K562 (cell line): ENCODE measurements around the gene PRMT7. TPM values are rescaled to one million over a fixed set of nuclear protein-coding genes. Genes with fewer than 3 reads are reported as not detected.

Experiments
- ATAC-seq: fragments of 200-7000 bp; cut with Tn5 transposase; 3 replicates; pipeline ENCODE4 v1.9.1; 2020; ENCODE audit warnings: moderate library complexity
- BruUV-seq: library from RNA; stranded (reverse); fragments of 400-500 nt; replicated peaks from 2 replicates; lab custom pipeline; 2021; lab: Mats Ljungman, UMichigan
- CTCF ChIA-PET: fragments of 300-600 bp; formaldehyde crosslinking; extraction: SDS; loops from one replicate; lab custom pipeline; 2021; ENCODE audit warnings: low intra/inter-chr PET ratio; lab: Yijun Ruan, JAX
- POLR2A ChIA-PET: fragments of 300-600, 350-650 bp; sonication (Branson Sonifier 250); formaldehyde crosslinking; extraction: SDS; loops from one replicate; lab custom pipeline; 2021; ENCODE audit warnings: antibody characterized with exemption, inconsistent platforms; lab: Yijun Ruan, JAX
- DNase-seq, 4 experiments: peaks; one replicate each; pipeline versions ENCODE4 v3.0.0 to v3.0.0-alpha.2; 2011 to 2018; ENCODE audit warnings: low spot score in 3 of 4, mixed read lengths in 3 of 4; ENCODE audit errors: extremely low read depth in 1 of 4
- FAIRE-seq: peaks from 2 replicates; lab custom pipeline; 2011; peaks lifted over from hg19 to GRCh38; lab: Jason Lieb, UNC
- H2AFZ ChIP-seq: 2 replicates; pipeline ENCODE4 v1.6.0; 2011; ENCODE audit warnings: low read depth, low read length, control low read depth, inconsistent platforms
- H3K27ac ChIP-seq: fragments of 200-600 bp; 3 replicates; pipeline ENCODE4 v1.8.0; 2011; ENCODE audit warnings: low read depth, mild to moderate bottlenecking, control low read depth, inconsistent platforms, low read length, moderate library complexity, mixed read lengths; ENCODE audit errors: extremely low read depth
- H3K27me3 ChIP-seq, 2 experiments: fragments of 300-600 bp in 1 of 2; 2 replicates in 1 of 2; 3 replicates in 1 of 2; pipeline versions ENCODE4 v1.6.0 to v1.8.0; 2011; ENCODE audit warnings: inconsistent platforms in 2 of 2, low read length in 2 of 2, mild to moderate bottlenecking in 1 of 2, mixed read lengths in 1 of 2, moderate library complexity in 1 of 2; ENCODE audit not compliant: control insufficient read depth in 2 of 2, insufficient read depth in 2 of 2
- H3K36me3 ChIP-seq: fragments of 300-600 bp; 3 replicates; pipeline ENCODE4 v1.8.0; 2011; ENCODE audit warnings: mild to moderate bottlenecking, low read length, inconsistent platforms; ENCODE audit not compliant: control insufficient read depth, insufficient read depth
- H3K4me1 ChIP-seq, 2 experiments: fragments of 200-600 bp in 1 of 2; replicated peaks in 1 of 2; 2 replicates in 1 of 2; 3 replicates in 1 of 2; pipeline versions ENCODE4 v1.5.1 to v1.8.0; 2011; ENCODE audit warnings: inconsistent platforms in 2 of 2, low read length in 2 of 2, mild to moderate bottlenecking in 1 of 2, mixed read lengths in 1 of 2, moderate library complexity in 1 of 2; ENCODE audit not compliant: control insufficient read depth in 2 of 2, insufficient read depth in 2 of 2
- H3K4me2 ChIP-seq: 2 replicates; pipeline ENCODE4 v1.6.1; 2011; ENCODE audit warnings: low read length, control low read depth, inconsistent platforms, mixed read lengths; ENCODE audit not compliant: insufficient read depth
- H3K4me3 ChIP-seq: fragments of 200-600 bp; sonication (generic), shearing (Covaris generic); 2 replicates; pipeline ENCODE4 v1.5.1; 2016; ENCODE audit warnings: control low read depth, inconsistent platforms
- H3K79me2 ChIP-seq: fragments of 200-600 bp; 3 replicates; pipeline ENCODE4 v1.8.0; 2011; ENCODE audit warnings: low read length, inconsistent platforms; ENCODE audit not compliant: control insufficient read depth, insufficient read depth
- H3K9ac ChIP-seq, 2 experiments: 2 replicates each; pipeline versions ENCODE4 v1.6.0 to v1.6.1; 2011; ENCODE audit warnings: low read depth in 2 of 2, low read length in 2 of 2, control low read depth in 1 of 2, inconsistent platforms in 1 of 2, mild to moderate bottlenecking in 1 of 2, mixed read lengths in 1 of 2; ENCODE audit not compliant: insufficient read depth in 1 of 2
- H3K9me1 ChIP-seq: one replicate; pipeline ENCODE4 v1.6.0; 2011; ENCODE audit warnings: inconsistent platforms, mild to moderate bottlenecking, low read length, moderate library complexity; ENCODE audit not compliant: control insufficient read depth, insufficient read depth
- H3K9me3 ChIP-seq: replicated peaks from 2 replicates; pipeline ENCODE4 v1.5.1; 2011; ENCODE audit warnings: low read depth, low read length, inconsistent platforms; ENCODE audit not compliant: control insufficient read depth, insufficient read depth
- H4K20me1 ChIP-seq: replicated peaks from 2 replicates; pipeline ENCODE4 v1.6.1; 2011; ENCODE audit warnings: low read length, inconsistent platforms, mixed read lengths; ENCODE audit not compliant: control insufficient read depth, insufficient read depth
- C11orf30 ChIP-seq: fragments of 450-650 bp; IDR thresholded peaks from 2 replicates; pipeline ENCODE4 v1.6.1; 2016; ENCODE audit warnings: low read depth, mild to moderate bottlenecking
- CHD2 ChIP-seq: IDR thresholded peaks from 2 replicates; pipeline ENCODE4 v1.6.1; 2011; ENCODE audit warnings: low read depth, low read length
- MAFF ChIP-seq: IDR thresholded peaks from 2 replicates; pipeline ENCODE4 v1.6.1; 2012; ENCODE audit warnings: low read length, improper control_type of control experiment
- MAFG ChIP-seq: fragments of 450-650 bp; conservative IDR thresholded peaks from 2 replicates; pipeline ENCODE4 v1.6.1; 2016; ENCODE audit warnings: missing genetic modification characterization, missing compliant biosample characterization
- ZNF232 ChIP-seq: sonication (generic); formaldehyde crosslinking; IDR thresholded peaks from 2 replicates; pipeline ENCODE4 v1.8.0; 2022; ENCODE audit warnings: mild to moderate bottlenecking, missing genetic modification reagents
- WGBS: fragments of 100-300 bp; shearing (Covaris generic); methylation state at CpG from one replicate; pipeline ENCODE4 v1.1.6; 2016; ENCODE audit warnings: low coverage, mixed read lengths; ENCODE audit not compliant: insufficient coverage; ENCODE audit errors: missing lambda C conversion rate; 5-methylcytosine and 5-hydroxymethylcytosine counted together
- in situ Hi-C: fragments of 300-500 bp; cut with MboI; formaldehyde crosslinking; loops from 4 replicates; pipeline ENCODE4 v1.15.0; 2018; ENCODE audit warnings: inconsistent platforms, mixed read lengths
- intact Hi-C: fragments of 100-400 bp; cut with micrococcal nuclease; formaldehyde crosslinking; loops from 2 replicates; pipeline ENCODE4 v1.14.2; 2022
- polyA plus RNA-seq, 8 experiments: library from polyadenylated mRNA; depleted of rRNA in 4 of 8; stranded (reverse) in 5 of 8; unstranded in 3 of 8; fragments of >200 nt; fragmentation: Nextera tagmentation in 2 of 8; fragmentation: Illumina TruSeq in 1 of 8; extraction: Ambion mirVana in 2 of 8; extraction: Trizol in 1 of 8; gene quantifications; 2 replicates each; pipeline versions ENCODE4 v1.2.1 to v1.2.3, GENCODE V29; 2011 to 2014; ENCODE audit warnings: inconsistent platforms in 1 of 8, missing spikeins in 1 of 8
- total RNA-seq, 7 experiments: library from RNA; depleted of rRNA in 6 of 7; stranded (reverse); fragments of >200 nt in 6 of 7; fragmentation: Illumina TruSeq in 2 of 7; extraction: Trizol in 2 of 7; gene quantifications; 2 replicates each; pipeline versions ENCODE4 v1.2.1 to v1.2.3, GENCODE V29; 2011 to 2021; ENCODE audit warnings: low replicate concordance in 1 of 7
- TF ChIP-seq, protein P1 (sequence below): fragments of 450-650 bp; formaldehyde crosslinking; IDR thresholded peaks from 2 replicates; pipeline ENCODE4 v1.4.0; 2020; ENCODE audit warnings: mild to moderate bottlenecking, mixed read lengths
- TF ChIP-seq, protein P2 (sequence below): fragments of 250-450 bp; sonication (Bioruptor Pico); IDR thresholded peaks from 2 replicates; pipeline ENCODE4 v1.8.0; 2021; ENCODE audit warnings: moderate library complexity, mild to moderate bottlenecking, inconsistent platforms
- TF ChIP-seq, protein P3 (sequence below), 2 experiments: fragments of 450-650 bp in 1 of 2; sonication (generic) in 1 of 2; formaldehyde crosslinking in 1 of 2; IDR thresholded peaks; 2 replicates each; pipeline versions ENCODE4 v1.7.1 to v1.9.0; 2016 to 2022; ENCODE audit warnings: inconsistent platforms in 1 of 2, mild to moderate bottlenecking in 1 of 2, missing genetic modification reagents in 1 of 2

Gene PRMT7
- total and polyA plus RNA-seq, 9 of the 15 experiments (the other 6 are each of a cell fraction or from before 2014, with no cell fraction given) = 6.4 to 88.8 (median 73.1) TPM

DNA sequence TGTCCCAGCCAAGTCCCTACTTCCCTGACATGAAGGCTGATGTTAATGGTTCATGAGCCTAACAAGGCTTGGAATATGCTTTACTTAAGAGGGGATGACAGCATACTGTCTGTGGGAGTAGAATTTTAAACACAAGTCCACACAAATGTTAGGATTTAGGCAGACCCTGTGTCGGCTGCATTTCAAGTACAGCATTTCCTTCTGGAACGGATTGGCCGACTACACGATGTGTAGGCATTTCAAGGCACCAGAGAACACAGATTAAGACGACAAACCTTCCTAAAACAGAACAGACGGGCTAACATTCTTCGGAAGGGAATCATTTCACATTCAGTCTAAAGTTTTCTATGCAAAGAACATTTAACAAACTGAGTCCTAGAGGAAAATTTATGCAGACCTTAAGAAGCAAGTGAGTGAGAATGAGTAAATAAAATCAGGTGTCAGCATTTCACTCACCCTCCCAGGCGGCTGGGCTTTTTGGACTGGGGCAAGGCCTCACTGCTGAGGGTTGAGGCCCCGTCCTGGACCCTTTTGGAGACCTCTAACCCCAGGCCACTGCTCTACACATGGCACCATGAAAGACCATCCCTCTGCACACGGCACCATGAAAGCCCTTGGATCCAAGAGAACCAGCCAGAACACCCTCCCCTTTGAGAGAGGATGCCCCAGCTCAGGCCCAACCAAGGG is 70.0 kb downstream of the PRMT7 start:
- in situ Hi-C loops = no loop called here
- 70% methylated on average over 10 of the region's 10 CpGs for WGBS
- TF ChIP-seq C11orf30 = peak; percentile 62; the same call in 1 of the 2 replicates
- no peak for TF ChIP-seq ZNF232
- TF ChIP-seq, protein P1, sequence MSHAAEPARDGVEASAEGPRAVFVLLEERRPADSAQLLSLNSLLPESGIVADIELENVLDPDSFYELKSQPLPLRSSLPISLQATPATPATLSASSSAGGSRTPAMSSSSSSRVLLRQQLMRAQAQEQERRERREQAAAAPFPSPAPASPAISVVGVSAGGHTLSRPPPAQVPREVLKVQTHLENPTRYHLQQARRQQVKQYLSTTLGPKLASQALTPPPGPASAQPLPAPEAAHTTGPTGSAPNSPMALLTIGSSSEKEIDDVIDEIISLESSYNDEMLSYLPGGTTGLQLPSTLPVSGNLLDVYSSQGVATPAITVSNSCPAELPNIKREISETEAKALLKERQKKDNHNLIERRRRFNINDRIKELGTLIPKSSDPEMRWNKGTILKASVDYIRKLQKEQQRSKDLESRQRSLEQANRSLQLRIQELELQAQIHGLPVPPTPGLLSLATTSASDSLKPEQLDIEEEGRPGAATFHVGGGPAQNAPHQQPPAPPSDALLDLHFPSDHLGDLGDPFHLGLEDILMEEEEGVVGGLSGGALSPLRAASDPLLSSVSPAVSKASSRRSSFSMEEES (CRISPR knock-in tag) = no peak
- peak; percentile 28 for TF ChIP-seq MAFG (tag)
- TF ChIP-seq, protein P2, sequence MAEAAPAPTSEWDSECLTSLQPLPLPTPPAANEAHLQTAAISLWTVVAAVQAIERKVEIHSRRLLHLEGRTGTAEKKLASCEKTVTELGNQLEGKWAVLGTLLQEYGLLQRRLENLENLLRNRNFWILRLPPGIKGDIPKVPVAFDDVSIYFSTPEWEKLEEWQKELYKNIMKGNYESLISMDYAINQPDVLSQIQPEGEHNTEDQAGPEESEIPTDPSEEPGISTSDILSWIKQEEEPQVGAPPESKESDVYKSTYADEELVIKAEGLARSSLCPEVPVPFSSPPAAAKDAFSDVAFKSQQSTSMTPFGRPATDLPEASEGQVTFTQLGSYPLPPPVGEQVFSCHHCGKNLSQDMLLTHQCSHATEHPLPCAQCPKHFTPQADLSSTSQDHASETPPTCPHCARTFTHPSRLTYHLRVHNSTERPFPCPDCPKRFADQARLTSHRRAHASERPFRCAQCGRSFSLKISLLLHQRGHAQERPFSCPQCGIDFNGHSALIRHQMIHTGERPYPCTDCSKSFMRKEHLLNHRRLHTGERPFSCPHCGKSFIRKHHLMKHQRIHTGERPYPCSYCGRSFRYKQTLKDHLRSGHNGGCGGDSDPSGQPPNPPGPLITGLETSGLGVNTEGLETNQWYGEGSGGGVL (CRISPR knock-in tag) = no peak
- TF ChIP-seq, protein P3, sequence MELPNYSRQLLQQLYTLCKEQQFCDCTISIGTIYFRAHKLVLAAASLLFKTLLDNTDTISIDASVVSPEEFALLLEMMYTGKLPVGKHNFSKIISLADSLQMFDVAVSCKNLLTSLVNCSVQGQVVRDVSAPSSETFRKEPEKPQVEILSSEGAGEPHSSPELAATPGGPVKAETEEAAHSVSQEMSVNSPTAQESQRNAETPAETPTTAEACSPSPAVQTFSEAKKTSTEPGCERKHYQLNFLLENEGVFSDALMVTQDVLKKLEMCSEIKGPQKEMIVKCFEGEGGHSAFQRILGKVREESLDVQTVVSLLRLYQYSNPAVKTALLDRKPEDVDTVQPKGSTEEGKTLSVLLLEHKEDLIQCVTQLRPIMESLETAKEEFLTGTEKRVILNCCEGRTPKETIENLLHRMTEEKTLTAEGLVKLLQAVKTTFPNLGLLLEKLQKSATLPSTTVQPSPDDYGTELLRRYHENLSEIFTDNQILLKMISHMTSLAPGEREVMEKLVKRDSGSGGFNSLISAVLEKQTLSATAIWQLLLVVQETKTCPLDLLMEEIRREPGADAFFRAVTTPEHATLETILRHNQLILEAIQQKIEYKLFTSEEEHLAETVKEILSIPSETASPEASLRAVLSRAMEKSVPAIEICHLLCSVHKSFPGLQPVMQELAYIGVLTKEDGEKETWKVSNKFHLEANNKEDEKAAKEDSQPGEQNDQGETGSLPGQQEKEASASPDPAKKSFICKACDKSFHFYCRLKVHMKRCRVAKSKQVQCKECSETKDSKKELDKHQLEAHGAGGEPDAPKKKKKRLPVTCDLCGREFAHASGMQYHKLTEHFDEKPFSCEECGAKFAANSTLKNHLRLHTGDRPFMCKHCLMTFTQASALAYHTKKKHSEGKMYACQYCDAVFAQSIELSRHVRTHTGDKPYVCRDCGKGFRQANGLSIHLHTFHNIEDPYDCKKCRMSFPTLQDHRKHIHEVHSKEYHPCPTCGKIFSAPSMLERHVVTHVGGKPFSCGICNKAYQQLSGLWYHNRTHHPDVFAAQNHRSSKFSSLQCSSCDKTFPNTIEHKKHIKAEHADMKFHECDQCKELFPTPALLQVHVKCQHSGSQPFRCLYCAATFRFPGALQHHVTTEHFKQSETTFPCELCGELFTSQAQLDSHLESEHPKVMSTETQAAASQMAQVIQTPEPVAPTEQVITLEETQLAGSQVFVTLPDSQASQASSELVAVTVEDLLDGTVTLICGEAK (IDR thresholded peaks at IDR 0.05) = no peak
- TF ChIP-seq, protein P3 (CRISPR knock-in tag; IDR thresholded peaks at IDR 0.05) = no peak
- no peak for TF ChIP-seq CHD2
- 0 out of 2 replicates have a peak, but pooled peaks have one; percentile 12 for TF ChIP-seq MAFF

More for the DNA sequence above, 70.0 kb downstream of the PRMT7 start:
- H3K27ac ChIP-seq = peak overlapping the region; percentile 18; the same call in 1 of the 3 replicates
- H3K9me3 ChIP-seq = no peaks in the 10 kb centered on the region
- peak overlapping the region; percentile 90 for H2AFZ ChIP-seq
- TSS peak; percentile 73 for BruUV-seq
- ChIA-PET POLR2A (interaction anchor here (0.8 to 1.2 kb wide), 3 partner anchors 10 to 31 kb away, joined by 3 to 4 read pairs (median 3); no protein-coding TSS in a partner anchor), CTCF (no interaction called here)
- H3K27me3 ChIP-seq = peaks cover under 1 to 8% of the 10 kb centered on the region in 2 experiments; a peak in 4 of 5 replicates
- no peak for DNase-seq
- no peaks in the 10 kb centered on the region for H3K36me3 ChIP-seq
- no peaks in the 10 kb centered on the region for H3K79me2 ChIP-seq
- peak overlapping the region; percentile 59 for H3K4me2 ChIP-seq
- intact Hi-C loops = no loop called here
- H3K4me3 ChIP-seq = no peak overlapping the region
- H3K9ac ChIP-seq = no peak overlapping the region
- peak; percentile 51 for FAIRE-seq
- ATAC-seq = no peak; the same call in 2 of the 3 replicates
- H4K20me1 ChIP-seq = no peaks in the 10 kb centered on the region
- H3K9me1 ChIP-seq = peaks cover 3% of the 10 kb centered on the region
- H3K4me1 ChIP-seq = peaks cover 21 to 27% of the 10 kb centered on the region in 2 experiments
